Measurements from ENCODE around the gene DNM1. TPM values are rescaled to one million over a fixed set of nuclear protein-coding genes. Genes with fewer than 3 reads are reported as not detected.

DNM1 gene
- total RNA-seq, 1 donor from 2014 or later, result 87.0 TPM

GRCh38 chr9:128242124-128242523 is 38.9 kb downstream of the DNM1 start:
- H3K4me1 Mint-ChIP-seq (ENCODE audit: low read depth), result peaks cover 29% of the 10 kb centered on the region
- H3K36me3 Mint-ChIP-seq (ENCODE audit: low read depth), result peaks cover 9% of the 10 kb centered on the region
- no peak overlapping the region for H3K27ac Mint-ChIP-seq (ENCODE audit: unreplicated experiment)
- H3K4me3 Mint-ChIP-seq (ENCODE audit: unreplicated experiment), result no peak overlapping the region
- no peak for TF ChIP-seq CTCF (IDR thresholded peaks at IDR 0.05)
- H3K9me3 Mint-ChIP-seq (ENCODE audit: low read depth), result no peaks in the 10 kb centered on the region
- no peaks in the 10 kb centered on the region for H3K27me3 Mint-ChIP-seq (ENCODE audit: low read depth)
- no peak for DNase-seq (ENCODE audit: low spot score)

- H3K27me3 Mint-ChIP-seq (ENCODE audit: low read depth), result no peaks in the 10 kb centered on the region
- no peak for DNase-seq (ENCODE audit: low spot score)
- no peak overlapping the region for H3K4me3 Mint-ChIP-seq (ENCODE audit: unreplicated experiment)
- TF ChIP-seq CTCF (IDR thresholded peaks at IDR 0.05), result no peak
- H3K4me1 Mint-ChIP-seq (ENCODE audit: low read depth), result peaks cover 29% of the 10 kb centered on the region
- H3K36me3 Mint-ChIP-seq (ENCODE audit: low read depth), result peaks cover 11% of the 10 kb centered on the region
- no peaks in the 10 kb centered on the region for H3K9me3 Mint-ChIP-seq (ENCODE audit: low read depth)
- H3K27ac Mint-ChIP-seq (ENCODE audit: unreplicated experiment), result no peak overlapping the region
These were observed 39.6 kb downstream of the DNM1 start for GRCh38 chr9:128242828-128243214.

GRCh38 chr9:128243215-128244018 is 40.2 kb downstream of the DNM1 start:
- DNase-seq (ENCODE audit: low spot score), result no peak
- no peaks in the 10 kb centered on the region for H3K27me3 Mint-ChIP-seq (ENCODE audit: low read depth)
- no peak for TF ChIP-seq CTCF (IDR thresholded peaks at IDR 0.05)
- peak overlapping the region; percentile 69 for H3K27ac Mint-ChIP-seq (ENCODE audit: unreplicated experiment)
- no peaks in the 10 kb centered on the region for H3K9me3 Mint-ChIP-seq (ENCODE audit: low read depth)
- H3K4me3 Mint-ChIP-seq (ENCODE audit: unreplicated experiment), result peak overlapping the region; percentile 62
- H3K4me1 Mint-ChIP-seq (ENCODE audit: low read depth), result peaks cover 29% of the 10 kb centered on the region
- peaks cover 11% of the 10 kb centered on the region for H3K36me3 Mint-ChIP-seq (ENCODE audit: low read depth)

- Mint-ChIP-seq H3K36me3 (ENCODE audit: low read depth) (peaks cover 9% of the 10 kb centered on the region), H3K9me3 (ENCODE audit: low read depth) (no peaks in the 10 kb centered on the region), H3K4me3 (ENCODE audit: unreplicated experiment) (peak overlapping the region; percentile 62), H3K27ac (ENCODE audit: unreplicated experiment) (peak overlapping the region; percentile 71), H3K27me3 (ENCODE audit: low read depth) (no peaks in the 10 kb centered on the region), H3K4me1 (ENCODE audit: low read depth) (peaks cover 29% of the 10 kb centered on the region)
- TF ChIP-seq CTCF (IDR thresholded peaks at IDR 0.05), result no peak
- no peak for DNase-seq (ENCODE audit: low spot score)
These were observed 41.1 kb downstream of the DNM1 start for GRCh38 chr9:128244091-128244836.

- Mint-ChIP-seq H3K36me3 (ENCODE audit: low read depth) (peaks cover 8% of the 10 kb centered on the region), H3K4me3 (ENCODE audit: unreplicated experiment) (peak overlapping the region; percentile 62), H3K4me1 (ENCODE audit: low read depth) (peaks cover 29% of the 10 kb centered on the region), H3K27me3 (ENCODE audit: low read depth) (no peaks in the 10 kb centered on the region), H3K27ac (ENCODE audit: unreplicated experiment) (peak overlapping the region; percentile 71), H3K9me3 (ENCODE audit: low read depth) (no peaks in the 10 kb centered on the region)
- DNase-seq (ENCODE audit: low spot score), result no peak
- no peak for TF ChIP-seq CTCF (IDR thresholded peaks at IDR 0.05)
These were observed 41.7 kb downstream of the DNM1 start for GRCh38 chr9:128244837-128245231.

All from chondrocyte (in vitro differentiated cells).